HepG2 (cell line): ENCODE results near the gene FAM83D. TPM values are rescaled to one million over a fixed set of nuclear protein-coding genes. Genes with fewer than 3 reads are reported as not detected.
A peak's percentile ranks its signal among the peaks of the same experiment; 100 is the strongest.

ENCODE experiments used
- ATAC-seq: fragments of 200-7000 bp; cut with Tn5 transposase; 3 replicates; pipeline ENCODE4 v1.9.1; 2020; ENCODE audit warnings: mild to moderate bottlenecking, moderate library complexity
- BruUV-seq: library from RNA; stranded (reverse); fragments of 400-500 nt; replicated peaks from 2 replicates; lab custom pipeline; 2021; lab: Mats Ljungman, UMichigan
- CTCF ChIA-PET: fragments of 300-600 bp; formaldehyde crosslinking; extraction: SDS; loops from one replicate; lab custom pipeline; 2021; ENCODE audit warnings: low total read pairs, inconsistent platforms, low intra/inter-chr PET ratio; lab: Yijun Ruan, JAX
- POLR2A ChIA-PET: fragments of 350-600 bp; sonication (Branson Sonifier 250); formaldehyde crosslinking; loops from one replicate; lab custom pipeline; 2020; ENCODE audit warnings: antibody characterized with exemption, inconsistent platforms; lab: Yijun Ruan, JAX
- DNase-seq: peaks from one replicate; pipeline ENCODE4 v3.0.0-alpha.2; 2015; ENCODE audit warnings: low spot score
- FAIRE-seq: peaks from 3 replicates; lab custom pipeline; 2011; peaks lifted over from hg19 to GRCh38; lab: Jason Lieb, UNC
- H2AFZ ChIP-seq: one replicate; pipeline ENCODE4 v1.6.1; 2011; ENCODE audit warnings: low read length, inconsistent platforms
- H3K27ac ChIP-seq: fragments of 300-600 bp; 3 replicates; pipeline ENCODE4 v1.8.0; 2011; ENCODE audit warnings: mixed run types, mild to moderate bottlenecking, mixed read lengths, low read length, inconsistent platforms; ENCODE audit not compliant: insufficient read depth; ENCODE audit errors: extremely low read length
- H3K27me3 ChIP-seq, 2 experiments: fragments of 200-600 bp in 1 of 2; 2 replicates in 1 of 2; 3 replicates in 1 of 2; pipeline versions ENCODE4 v1.6.0 to v1.8.0; 2011; ENCODE audit warnings: low read length in 2 of 2, mild to moderate bottlenecking in 2 of 2, moderate library complexity in 2 of 2, inconsistent platforms in 1 of 2; ENCODE audit not compliant: insufficient read depth in 2 of 2, control insufficient read depth in 1 of 2
- H3K36me3 ChIP-seq, 2 experiments: fragments of 200-600 bp in 1 of 2; replicated peaks in 1 of 2; 2 replicates in 1 of 2; 3 replicates in 1 of 2; pipeline versions ENCODE4 v1.5.1 to v1.8.0; 2011; ENCODE audit warnings: low read length in 2 of 2, inconsistent platforms in 1 of 2; ENCODE audit not compliant: insufficient read depth in 2 of 2, control insufficient read depth in 1 of 2
- H3K4me1 ChIP-seq: 2 replicates; pipeline ENCODE4 v1.5.1; 2012; ENCODE audit warnings: low read length, inconsistent platforms; ENCODE audit not compliant: insufficient read depth
- H3K4me2 ChIP-seq: 2 replicates; pipeline ENCODE4 v1.6.0; 2011; ENCODE audit warnings: low read depth, low read length, inconsistent platforms
- H3K4me3 ChIP-seq, 3 experiments: fragments of 200-600 bp in 1 of 3; sonication (generic), shearing (Covaris generic) in 1 of 3; replicated peaks in 1 of 3; 2 replicates each; pipeline ENCODE4 v1.5.1; 2011 to 2016; ENCODE audit warnings: low read length in 3 of 3, inconsistent platforms in 2 of 3, low read depth in 2 of 3, mild to moderate bottlenecking in 2 of 3, control low read depth in 1 of 3, mixed read lengths in 1 of 3; ENCODE audit not compliant: insufficient read depth in 1 of 3
- H3K79me2 ChIP-seq: one replicate; pipeline ENCODE4 v1.6.1; 2011; ENCODE audit warnings: low read length, inconsistent platforms; ENCODE audit not compliant: insufficient read depth
- H3K9ac ChIP-seq: 2 replicates; pipeline ENCODE4 v1.6.0; 2011; ENCODE audit warnings: mild to moderate bottlenecking, low read depth, low read length, inconsistent platforms; ENCODE audit not compliant: insufficient read depth
- H3K9me3 ChIP-seq: 2 replicates; pipeline ENCODE4 v1.5.1; 2012; ENCODE audit warnings: mild to moderate bottlenecking, low read length
- H4K20me1 ChIP-seq: 2 replicates; pipeline ENCODE4 v1.6.0; 2011; ENCODE audit warnings: inconsistent platforms, mild to moderate bottlenecking, low read length, moderate library complexity; ENCODE audit not compliant: insufficient read depth
- AGO1 ChIP-seq: fragments of 200-400 bp; formaldehyde crosslinking; IDR thresholded peaks from 2 replicates; pipeline ENCODE4 v1.6.1; 2017; ENCODE audit warnings: mild to moderate bottlenecking, low read depth, low read length, moderate library complexity; ENCODE audit not compliant: poor library complexity, severe bottlenecking
- IRF2 ChIP-seq: IDR thresholded peaks from 2 replicates; pipeline ENCODE4 v1.6.1; 2018; ENCODE audit warnings: missing genetic modification reagents, missing compliant biosample characterization
- PATZ1 ChIP-seq: sonication (generic); formaldehyde crosslinking; IDR thresholded peaks from 2 replicates; pipeline ENCODE4 v1.4.0; 2020; ENCODE audit warnings: missing genetic modification reagents
- ZNF605 ChIP-seq: sonication (generic); formaldehyde crosslinking; IDR thresholded peaks from 2 replicates; pipeline ENCODE4 v1.8.0; 2022; ENCODE audit warnings: mild to moderate bottlenecking, missing genetic modification reagents
- ZNF687 ChIP-seq: sonication (generic); formaldehyde crosslinking; IDR thresholded peaks from 2 replicates; pipeline ENCODE4 v1.5.1; 2020; ENCODE audit warnings: mild to moderate bottlenecking, missing genetic modification reagents, moderate library complexity
- ZNF768 ChIP-seq: sonication (generic); formaldehyde crosslinking; IDR thresholded peaks from 2 replicates; pipeline ENCODE4 v1.4.0; 2020; ENCODE audit warnings: missing genetic modification reagents
- ZNF883 ChIP-seq: sonication (generic); formaldehyde crosslinking; IDR thresholded peaks from 2 replicates; pipeline ENCODE4 v1.5.1; 2020; ENCODE audit warnings: mild to moderate bottlenecking, missing genetic modification reagents; ENCODE audit errors: not compliant biosample characterization
- WGBS: methylation state at CpG from one replicate; pipeline ENCODE4 v1.1.6; 2017; ENCODE audit warnings: low lambda C conversion rate; 5-methylcytosine and 5-hydroxymethylcytosine counted together
- in situ Hi-C: cut with HindIII; loops from 2 replicates; pipeline ENCODE4 v1.10.0; 2017; ENCODE audit warnings: low pct_unique_long_range_greater_than_20kb; ENCODE audit not compliant: extremely low pct_ligation_motif_present
- intact Hi-C: fragments of 100-400 bp; cut with micrococcal nuclease; formaldehyde crosslinking; loops from one replicate; pipeline ENCODE4 v1.10.0; 2022; ENCODE audit not compliant: unreplicated experiment
- polyA plus RNA-seq, 8 experiments: library from polyadenylated mRNA; depleted of rRNA in 3 of 8; stranded (reverse) in 7 of 8; unstranded in 1 of 8; fragments of >200 nt; fragmentation: Illumina TruSeq in 4 of 8; extraction: Trizol in 4 of 8; gene quantifications; 2 replicates each; pipeline versions ENCODE4 v1.2.1 to v1.2.3, GENCODE V29; 2011 to 2016; ENCODE audit warnings: low read depth in 4 of 8, missing spikeins in 1 of 8, mixed read lengths in 1 of 8; ENCODE audit not compliant: insufficient read depth in 1 of 8
- total RNA-seq, 5 experiments: library from RNA; depleted of rRNA; stranded (reverse); fragments of >200 nt; fragmentation: Illumina TruSeq; extraction: Trizol; gene quantifications; 2 replicates each; pipeline ENCODE4 v1.2.3, GENCODE V29; 2016; ENCODE audit warnings: low read depth in 1 of 5

FAM83D gene
- total and polyA plus RNA-seq, 2 of the 13 experiments (the other 11 are each of a cell fraction or from before 2014, with no cell fraction given): 51.4 to 64.0 TPM

GRCh38 chr20:38918172-38918571, 8.0 kb upstream of the FAM83D start:
- 81% methylated on average over 19 of the region's 19 CpGs for WGBS
- no peak overlapping the region for H3K27ac ChIP-seq
- CTCF ChIA-PET: no interaction called here
- intact Hi-C loops: no loop called here
- no peak overlapping the region for H2AFZ ChIP-seq
- no peak for ATAC-seq
- H3K4me3 ChIP-seq: no peak overlapping the region
- H3K79me2 ChIP-seq: no peaks in the 10 kb centered on the region
- H3K27me3 ChIP-seq: peaks cover 7 to 23% of the 10 kb centered on the region in 2 experiments; a peak in 4 of 5 replicates
- H3K9ac ChIP-seq: no peak overlapping the region
- BruUV-seq: no TSS peak
- TF ChIP-seq ZNF883 (CRISPR knock-in tag) (peak; percentile 35), AGO1 (peak; percentile 42), IRF2 (CRISPR knock-in tag) (no peak), ZNF605 (CRISPR knock-in tag) (peak; percentile 22; the same call in 1 of the 2 replicates), PATZ1 (CRISPR knock-in tag) (no peak), ZNF768 (CRISPR knock-in tag) (peak; percentile 39; the same call in 1 of the 2 replicates), ZNF687 (CRISPR knock-in tag) (peak; percentile 37; the same call in 1 of the 2 replicates)
- TF ChIP-seq, all 625 proteins: peak for 5
- peaks cover 54% of the 10 kb centered on the region for H3K4me1 ChIP-seq
- POLR2A ChIA-PET: interaction anchor here (2.4 to 2.5 kb wide), 2 partner anchors 8 to 44 kb away, joined by 8 to 10 read pairs; partner anchors contain the start of genes DHX35 and FAM83D
- no peak for DNase-seq
- no peaks in the 10 kb centered on the region for H3K36me3 ChIP-seq
- H4K20me1 ChIP-seq: no peaks in the 10 kb centered on the region
- H3K9me3 ChIP-seq: no peaks in the 10 kb centered on the region
- no peak for FAIRE-seq
- no peak overlapping the region; the same call in 1 of the 2 replicates for H3K4me2 ChIP-seq
- in situ Hi-C loops: no loop called here
